ENCODE measurements around the gene RPL39L. TPM values are rescaled to one million over a fixed set of nuclear protein-coding genes. Genes with fewer than 3 reads are reported as not detected.

The RPL39L gene
- total RNA-seq, 4 donors from 2014 or later = 2.0 to 11.6 (median 8.2) TPM

DNA sequence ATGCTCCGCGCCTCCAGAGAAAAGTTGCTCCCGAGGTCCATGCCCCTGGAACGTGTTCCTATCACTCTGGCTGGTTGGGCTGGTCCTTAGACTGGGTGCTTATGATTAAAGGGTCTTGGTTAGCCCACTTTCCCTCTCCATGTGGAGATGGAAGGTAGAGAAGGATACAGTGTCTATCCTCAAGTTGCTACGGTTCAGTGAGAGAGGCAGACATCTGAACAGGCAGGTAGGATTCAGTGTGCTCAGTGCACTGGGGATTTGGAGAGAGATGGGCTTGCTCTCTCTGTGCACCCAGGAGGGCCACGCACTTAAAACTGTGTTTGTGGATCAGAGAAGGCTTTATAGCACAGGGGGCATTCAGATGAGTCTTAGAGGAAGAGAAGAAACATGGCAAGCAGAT lies 63.0 kb downstream of the RPL39L start:
- ATAC-seq (ENCODE audit: low FRiP score) (no peak), DNase-seq (ENCODE audit: low spot score) (no peak)
- no peak for TF ChIP-seq CTCF (IDR thresholded peaks at IDR 0.05)

GRCh38 chr3:187074846-187075245 lies 64.5 kb downstream of the RPL39L start:
- ATAC-seq (ENCODE audit: low FRiP score) (no peak), DNase-seq (ENCODE audit: low spot score) (no peak)
- no peak for TF ChIP-seq CTCF (IDR thresholded peaks at IDR 0.05)

DNA sequence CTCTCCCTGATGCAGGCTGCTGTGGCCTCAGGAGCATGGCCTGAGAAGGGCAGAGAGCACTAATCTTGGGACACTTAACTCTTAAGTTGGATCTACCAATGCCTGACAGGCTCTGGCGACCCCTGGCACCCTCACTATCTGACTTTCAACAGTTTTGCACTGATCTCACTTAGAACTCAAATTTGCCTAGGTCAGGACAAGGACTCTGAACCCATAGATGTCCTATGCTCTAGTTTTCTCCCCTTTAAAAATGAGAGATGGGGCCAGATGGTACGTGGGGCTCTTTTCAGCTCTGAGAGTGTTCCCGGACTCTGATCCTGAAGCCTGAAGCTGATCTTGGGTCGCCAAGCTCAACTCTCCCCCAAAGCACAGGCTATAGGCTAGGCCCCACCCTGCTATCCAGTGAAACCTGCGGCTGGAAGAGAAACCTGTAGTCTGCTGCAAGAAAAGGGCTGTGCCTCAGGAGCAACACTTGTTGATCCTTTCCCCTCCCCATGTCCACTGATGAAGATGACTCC lies 65.7 kb downstream of the RPL39L start:
- TF ChIP-seq CTCF (IDR thresholded peaks at IDR 0.05) = no peak
- no peak for DNase-seq (ENCODE audit: low spot score)
- no peak for ATAC-seq (ENCODE audit: low FRiP score)

GRCh38 chr3:187072511-187072910 lies 66.8 kb downstream of the RPL39L start:
- ATAC-seq (ENCODE audit: low FRiP score) (no peak), DNase-seq (ENCODE audit: low spot score) (no peak)
- no peak for TF ChIP-seq CTCF (IDR thresholded peaks at IDR 0.05)

- ATAC-seq (ENCODE audit: low FRiP score) = no peak
- TF ChIP-seq CTCF (IDR thresholded peaks at IDR 0.05) = no peak
- no peak for DNase-seq (ENCODE audit: low spot score)
Observed at GRCh38 chr3:187072102-187072501, 67.2 kb downstream of the RPL39L start.

Other genes starting within 250 kb of the RPL39L start
- 100 to 1,000 TPM in 1 of 4 donors, 10 to 100 TPM in 3; 51.3 to 113 (median 65.5) TPM for gene ST6GAL1, start 209.0 kb downstream of the RPL39L start, total RNA-seq
- gene RTP1, start 58.0 kb upstream of the RPL39L start, total RNA-seq = not detected
- 1 to 10 TPM; 3.8 to 9.9 (median 6.9) TPM for gene MASP1, start 152.2 kb upstream of the RPL39L start, total RNA-seq
- gene RTP4, start 228.9 kb upstream of the RPL39L start, total RNA-seq = 1 to 10 TPM; 1.1 to 7.4 (median 2.2) TPM